ENCODE data around the gene SEMA5A.

- TF ChIP-seq, protein P1, sequence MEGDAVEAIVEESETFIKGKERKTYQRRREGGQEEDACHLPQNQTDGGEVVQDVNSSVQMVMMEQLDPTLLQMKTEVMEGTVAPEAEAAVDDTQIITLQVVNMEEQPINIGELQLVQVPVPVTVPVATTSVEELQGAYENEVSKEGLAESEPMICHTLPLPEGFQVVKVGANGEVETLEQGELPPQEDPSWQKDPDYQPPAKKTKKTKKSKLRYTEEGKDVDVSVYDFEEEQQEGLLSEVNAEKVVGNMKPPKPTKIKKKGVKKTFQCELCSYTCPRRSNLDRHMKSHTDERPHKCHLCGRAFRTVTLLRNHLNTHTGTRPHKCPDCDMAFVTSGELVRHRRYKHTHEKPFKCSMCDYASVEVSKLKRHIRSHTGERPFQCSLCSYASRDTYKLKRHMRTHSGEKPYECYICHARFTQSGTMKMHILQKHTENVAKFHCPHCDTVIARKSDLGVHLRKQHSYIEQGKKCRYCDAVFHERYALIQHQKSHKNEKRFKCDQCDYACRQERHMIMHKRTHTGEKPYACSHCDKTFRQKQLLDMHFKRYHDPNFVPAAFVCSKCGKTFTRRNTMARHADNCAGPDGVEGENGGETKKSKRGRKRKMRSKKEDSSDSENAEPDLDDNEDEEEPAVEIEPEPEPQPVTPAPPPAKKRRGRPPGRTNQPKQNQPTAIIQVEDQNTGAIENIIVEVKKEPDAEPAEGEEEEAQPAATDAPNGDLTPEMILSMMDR (IDR thresholded peaks at IDR 0.05), result no peak
- TF ChIP-seq EP300 (IDR thresholded peaks at IDR 0.05), result no peak
Observed at GRCh38 chr5:9156282-9156681, 389.6 kb downstream of the SEMA5A start.

Measured in gastroesophageal sphincter (tissue), 3 donors.